ENCODE measurements around the gene RHPN2.

Gene RHPN2

GRCh38 chr19:33064792-33065550 lies at the start of gene RHPN2:
RHPN2 (minus strand) TSS chr19:33064888; CDS start chr19:33064852, 36 bp downstream.
- DNase-seq: peak; percentile 33 to 41

- DNase-seq: no peak
Observed at GRCh38 chr19:33114312-33114711, 49.6 kb upstream of the RHPN2 start.

DNA sequence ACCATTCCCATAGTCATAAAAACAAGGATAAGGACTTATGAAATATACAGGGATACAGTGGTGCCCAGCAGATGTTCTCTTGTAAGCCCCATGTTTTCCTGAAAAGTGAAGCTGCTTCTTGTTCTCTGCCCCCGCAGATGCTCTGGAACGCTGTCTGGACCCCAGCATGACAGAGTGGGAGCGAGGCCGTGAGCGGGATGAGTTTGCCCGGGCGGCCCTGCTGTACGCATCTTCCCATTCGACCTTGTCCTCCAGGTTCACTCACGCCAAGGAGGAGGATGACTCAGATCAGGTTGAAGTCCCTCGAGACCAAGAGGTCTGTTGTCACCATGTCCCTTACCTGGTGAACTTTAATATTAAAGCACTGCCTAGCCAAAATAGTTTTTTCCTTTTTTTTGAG lies 46.9 kb upstream of the RHPN2 start:
- no peak for DNase-seq

- no peak for DNase-seq
Observed at GRCh38 chr19:33110137-33110910, 45.6 kb upstream of the RHPN2 start.

DNA sequence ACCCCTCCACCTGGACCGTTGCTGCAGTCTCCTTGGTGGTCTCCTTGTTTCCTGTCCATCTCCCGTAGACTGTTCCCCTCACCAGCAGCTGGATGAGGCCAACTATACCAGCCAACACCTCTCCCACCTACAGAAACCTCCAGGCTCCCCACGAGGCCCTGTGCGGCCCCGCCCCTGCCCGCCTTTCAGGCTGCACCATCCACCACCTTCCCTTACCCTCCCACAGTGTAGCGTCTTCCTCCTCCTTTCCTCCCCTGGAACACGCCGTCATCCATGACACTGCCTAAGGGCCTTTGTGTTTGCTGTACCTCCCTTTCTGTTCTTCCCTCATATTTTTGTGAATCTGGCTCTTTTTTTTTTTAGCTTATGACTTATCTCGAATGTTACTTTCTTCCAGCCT lies 43.5 kb upstream of the RHPN2 start:
- no peak for DNase-seq

DNA sequence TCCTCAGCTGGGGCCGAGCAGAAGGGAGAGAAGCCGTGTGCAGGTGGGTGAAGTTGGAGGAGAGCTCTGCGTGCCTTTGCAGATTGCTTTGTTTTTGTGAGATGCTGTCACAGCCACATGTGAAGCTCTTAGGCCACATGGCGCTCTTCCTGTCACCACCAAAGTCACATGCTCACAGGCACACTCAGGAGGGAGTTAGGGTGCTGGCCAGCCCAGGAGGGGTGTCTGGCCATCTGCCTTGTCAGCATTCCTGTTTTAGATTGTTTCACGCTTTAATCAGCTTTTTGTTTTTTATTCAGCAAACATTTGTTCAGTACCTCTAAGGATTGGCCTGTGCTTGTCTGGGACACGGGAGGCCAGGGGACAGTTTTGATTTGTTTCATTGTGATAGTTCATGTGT lies 38.2 kb upstream of the RHPN2 start:
- DNase-seq: no peak

GRCh38 chr19:33100894-33101644 lies 36.4 kb upstream of the RHPN2 start:
- no peak for DNase-seq

DNA sequence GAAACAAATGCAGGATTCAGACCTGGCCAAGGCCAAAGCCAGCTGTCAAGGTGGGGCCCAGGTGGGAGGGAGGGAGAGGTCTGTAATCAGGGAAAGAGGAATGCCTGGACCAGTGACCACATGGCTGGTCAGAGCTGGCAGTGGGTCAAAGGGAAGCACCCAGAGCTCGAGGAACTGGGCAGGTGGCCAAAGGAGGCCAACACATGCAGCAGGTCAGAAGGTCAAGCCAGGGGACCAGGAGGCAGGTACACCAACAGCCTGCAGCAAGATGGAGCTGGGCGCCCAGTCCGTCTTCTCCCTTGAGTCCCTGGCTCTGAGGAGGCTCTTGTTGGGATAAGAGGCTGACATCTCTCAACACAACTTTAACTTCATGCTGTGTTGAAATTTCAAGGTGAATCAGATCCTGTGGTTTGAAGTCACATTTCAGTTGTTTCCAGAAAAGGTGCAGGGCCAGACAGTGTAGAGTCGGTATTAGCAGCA lies 33.4 kb upstream of the RHPN2 start:
- no peak for DNase-seq

DNA sequence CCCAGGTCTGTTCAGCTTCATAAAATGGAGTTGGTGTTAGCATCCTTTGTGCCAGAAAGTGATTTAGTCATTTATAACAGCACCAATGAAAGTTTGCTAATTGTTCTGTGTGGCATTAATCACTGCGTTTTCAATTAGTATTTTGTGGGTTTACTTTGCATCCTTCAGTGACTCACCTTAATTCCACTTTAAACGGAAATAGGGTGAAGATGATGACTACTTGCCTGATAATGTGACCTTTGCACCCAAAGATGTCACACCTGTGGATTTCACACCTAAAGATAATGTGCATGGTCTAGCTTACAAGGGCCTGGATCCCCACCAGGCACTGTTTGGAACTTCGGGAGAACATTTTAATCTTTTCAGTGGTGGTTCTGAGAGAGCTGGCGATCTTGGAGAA lies 31.3 kb upstream of the RHPN2 start:
- no peak for DNase-seq

DNA sequence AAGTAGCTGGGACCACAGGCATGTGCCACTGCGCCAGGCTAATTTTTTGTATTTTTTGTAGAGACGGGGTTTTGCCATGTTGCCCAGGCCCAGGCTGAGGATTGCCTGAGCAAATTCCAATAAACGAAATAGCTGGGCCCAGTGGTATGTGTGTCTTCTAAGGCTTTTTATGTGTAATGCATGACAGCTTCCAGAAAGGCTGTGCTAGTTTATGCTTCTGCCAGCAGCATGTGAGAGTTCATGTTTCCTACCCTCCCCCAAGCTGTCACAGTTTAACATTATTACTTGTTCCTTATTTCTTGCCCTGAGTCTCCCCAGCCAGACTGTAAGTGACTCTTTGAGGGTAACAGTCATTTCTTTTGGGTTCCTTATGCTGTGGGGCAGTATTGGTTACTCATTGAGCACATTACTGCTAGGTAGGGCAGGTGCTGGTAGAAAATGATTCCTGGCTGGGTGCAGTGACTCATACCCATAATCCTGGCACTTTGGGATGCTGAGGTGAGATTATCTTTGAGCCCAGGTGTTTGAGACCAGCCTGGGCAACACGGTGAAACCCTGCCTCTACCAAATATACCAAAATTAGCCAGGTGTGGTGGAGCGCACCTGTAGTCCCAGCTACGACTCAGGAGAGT lies 29.9 kb upstream of the RHPN2 start:
- no peak for DNase-seq

- no peak for DNase-seq
Observed at GRCh38 chr19:33093420-33094210, 28.9 kb upstream of the RHPN2 start.

DNA sequence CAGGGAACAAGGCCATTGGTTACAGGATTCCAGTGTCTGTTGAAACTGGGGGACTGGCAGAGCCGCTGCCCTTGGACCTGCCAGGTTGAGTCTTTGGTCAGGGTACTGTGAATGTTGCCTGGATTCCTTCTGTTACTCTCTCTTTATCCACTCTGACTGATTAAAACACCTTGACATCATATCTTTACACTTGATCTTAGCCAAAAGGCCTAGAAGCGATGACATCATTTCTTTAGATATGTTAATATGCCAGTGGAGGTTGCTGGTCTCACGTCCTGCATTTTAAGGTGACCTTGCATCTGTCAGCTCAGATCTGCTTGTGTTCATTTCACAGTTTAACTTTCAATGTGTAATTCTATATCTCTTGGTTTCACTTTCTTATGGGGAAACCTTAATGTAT lies 25.5 kb upstream of the RHPN2 start:
- DNase-seq: no peak

GRCh38 chr19:33089010-33089409 lies 24.3 kb upstream of the RHPN2 start:
- no peak for DNase-seq

DNA sequence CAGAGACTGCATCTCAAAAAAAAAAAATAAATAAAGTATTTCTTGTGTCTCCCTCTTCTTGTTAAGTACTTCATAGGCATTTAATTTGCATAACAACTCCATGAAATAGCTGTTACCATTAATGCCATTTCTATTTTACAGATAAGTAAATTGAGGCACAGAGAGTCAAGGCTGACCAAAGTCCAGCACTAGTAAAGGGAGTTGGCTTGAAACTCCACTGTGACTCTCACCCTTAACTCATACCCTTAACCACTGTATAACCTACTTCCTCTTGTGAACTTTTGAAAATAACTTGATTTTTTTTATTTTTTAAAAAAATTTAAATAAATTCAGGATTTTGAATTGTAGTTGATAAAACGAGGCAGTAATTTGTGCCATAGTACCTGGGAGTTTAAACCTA lies 22.3 kb upstream of the RHPN2 start:
- DNase-seq: no peak

DNA sequence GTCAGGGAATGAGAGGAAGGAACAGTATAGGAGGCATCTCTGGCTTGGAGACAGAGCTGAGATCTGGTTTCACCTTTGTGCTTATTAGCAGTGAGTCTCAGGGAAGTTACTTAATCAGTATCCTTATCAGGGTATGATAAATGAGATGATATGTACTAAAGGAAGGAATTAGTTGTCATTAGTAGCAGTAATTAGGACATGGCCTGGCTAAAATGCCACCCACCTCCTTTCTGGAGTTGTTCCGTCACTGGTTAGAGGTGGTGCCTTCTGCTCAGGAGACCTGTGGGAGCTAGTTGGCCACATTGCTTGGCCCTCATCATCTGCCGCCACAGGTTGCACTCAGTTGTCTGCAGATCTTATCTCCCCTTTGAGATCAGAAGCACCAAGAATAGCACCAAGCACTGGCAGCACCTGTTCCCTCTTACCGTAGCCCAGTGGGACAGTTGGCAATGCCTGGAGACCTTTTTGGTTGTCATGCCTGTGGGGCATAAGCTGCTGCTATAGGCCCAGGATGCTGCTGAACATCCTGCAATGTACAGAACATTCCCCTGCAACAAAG lies 21.0 kb upstream of the RHPN2 start:
- DNase-seq: no peak

GRCh38 chr19:33080761-33081681 lies 16.3 kb upstream of the RHPN2 start, which contains the start of gene GPATCH1:
GPATCH1 (plus strand) TSS chr19:33081181; CDS start chr19:33081194, 13 bp downstream.
- peak; percentile 76 to 79 for DNase-seq

DNA sequence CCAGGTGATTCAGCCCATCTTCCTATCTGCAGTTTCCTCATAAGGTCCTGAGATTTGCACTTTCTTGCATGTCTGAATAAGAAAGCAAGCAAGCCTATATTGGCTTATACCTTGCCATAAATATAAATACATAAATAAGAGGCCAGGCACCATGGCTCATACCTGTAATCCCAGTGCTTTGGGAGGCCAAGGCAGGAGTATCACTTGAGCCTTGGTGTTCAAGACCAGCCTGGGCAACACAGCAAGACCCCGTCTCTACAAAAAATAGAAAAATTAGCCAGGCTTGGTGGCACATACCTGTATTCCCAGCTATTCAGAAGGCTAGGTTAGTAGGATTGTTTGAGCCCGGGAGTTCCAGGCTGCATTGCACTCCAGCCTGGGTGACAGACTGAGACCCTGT lies 10.8 kb upstream of the RHPN2 start:
- no peak for DNase-seq

DNA sequence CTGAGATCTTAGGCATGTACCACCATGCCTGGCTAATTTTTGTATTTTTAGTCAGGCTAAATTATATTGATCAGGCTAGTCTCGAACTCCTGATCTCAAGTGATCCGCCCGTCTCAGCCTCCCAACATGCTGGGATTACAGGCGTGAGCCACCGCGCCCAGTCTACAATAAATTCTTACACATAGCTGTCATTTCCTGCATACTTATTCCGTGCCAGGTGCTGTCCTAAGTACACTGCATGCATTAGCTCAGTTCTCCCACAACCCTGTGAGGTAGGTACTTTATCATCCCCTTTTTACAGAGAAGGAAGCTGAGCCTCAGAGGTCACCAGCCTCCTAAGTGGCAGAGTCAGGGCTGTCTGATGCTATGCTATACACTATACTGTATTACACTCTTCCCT lies 7.2 kb upstream of the RHPN2 start:
- DNase-seq: no peak

DNA sequence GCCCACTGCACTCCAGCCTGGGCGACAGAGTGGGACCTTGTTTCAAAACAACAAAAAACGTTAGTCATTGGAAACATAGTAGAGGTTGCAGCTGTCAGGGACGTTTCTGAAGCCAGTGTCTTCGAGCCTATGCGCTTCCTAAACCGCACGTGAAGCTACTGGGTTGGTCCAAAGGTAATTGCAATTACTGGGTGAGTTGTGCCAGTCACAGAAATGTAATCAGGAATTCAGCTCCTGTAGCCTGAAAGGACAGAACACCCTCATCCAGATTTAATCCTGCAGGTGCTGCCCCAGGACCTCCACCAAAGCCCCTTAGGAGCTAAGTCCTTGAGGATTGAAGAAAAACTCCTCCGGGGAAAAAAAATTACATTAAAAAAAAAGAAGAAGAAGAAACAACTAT lies 2.4 kb upstream of the RHPN2 start:
- DNase-seq: no peak

DNA sequence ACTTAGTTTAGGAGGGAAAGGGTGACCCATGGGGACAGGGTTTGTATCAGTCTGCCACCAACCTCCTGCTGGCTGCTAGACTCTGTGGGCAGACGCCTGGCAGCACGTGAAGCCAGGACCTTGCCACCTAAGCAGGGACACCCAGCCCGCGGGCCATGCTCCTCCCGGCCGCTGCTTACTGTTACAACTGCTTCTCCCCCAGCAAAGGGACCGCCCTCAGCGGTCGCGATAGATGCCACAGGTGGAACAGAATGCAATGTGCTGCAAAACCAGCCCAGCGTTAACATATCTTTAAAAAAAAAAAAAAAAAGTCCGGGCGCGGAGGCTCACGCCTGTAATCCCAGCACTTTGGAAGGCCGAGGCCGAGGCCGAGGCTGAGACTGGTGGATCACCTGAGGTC lies 1.9 kb upstream of the RHPN2 start:
- no peak for DNase-seq

- DNase-seq: peak; percentile 6 to 8
Observed at GRCh38 chr19:33064458-33064791, 263 bp downstream of the RHPN2 start.

All from activated CD4-positive, alpha-beta T cell treated with anti-CD3 and anti-CD28 coated beads for 4 hours (primary cell).